ENCODE data around the gene STK10.
A peak's percentile ranks its signal among the peaks of the same experiment; 100 is the strongest.

The STK10 gene

DNA sequence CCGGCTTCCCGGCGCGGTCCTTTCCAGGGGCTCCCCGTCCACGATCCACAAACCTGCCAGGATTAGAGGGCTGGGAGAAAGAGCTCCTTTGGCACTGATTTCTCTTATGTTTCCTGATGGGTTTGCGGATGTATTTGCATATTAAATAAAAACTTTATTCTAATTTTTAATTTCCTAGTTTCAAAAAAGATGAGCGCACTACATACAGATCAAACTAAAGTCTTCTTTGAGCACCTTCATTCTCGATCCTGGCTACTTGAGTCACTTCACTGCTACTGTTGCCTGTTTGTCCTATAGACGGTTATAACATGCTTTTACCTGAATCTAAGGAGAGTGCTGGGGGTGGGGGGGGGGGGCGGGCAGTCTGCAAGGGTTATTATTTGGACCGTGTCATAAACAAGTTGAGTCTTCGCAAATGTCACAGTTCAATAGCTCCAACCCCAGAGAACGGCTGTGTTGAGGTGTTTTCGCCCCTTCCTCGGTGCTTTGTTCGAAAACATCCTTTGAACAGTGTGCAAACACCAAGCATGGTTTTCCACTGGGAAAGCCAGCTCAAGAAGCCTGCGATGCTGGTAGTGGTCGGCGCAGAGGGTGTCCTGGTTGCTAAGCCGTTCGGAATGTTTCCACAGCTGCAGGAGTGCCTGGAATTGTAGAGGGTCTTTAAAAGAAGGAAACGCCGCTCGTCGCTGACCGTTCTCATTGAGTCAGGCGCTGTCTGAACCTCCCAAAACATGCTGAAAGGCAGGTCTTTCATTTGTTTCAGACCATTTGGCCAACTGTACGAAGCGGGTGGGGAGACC, 1.1 kb upstream of the STK10 start:
- peak; percentile 93 for DNase-seq

DNA sequence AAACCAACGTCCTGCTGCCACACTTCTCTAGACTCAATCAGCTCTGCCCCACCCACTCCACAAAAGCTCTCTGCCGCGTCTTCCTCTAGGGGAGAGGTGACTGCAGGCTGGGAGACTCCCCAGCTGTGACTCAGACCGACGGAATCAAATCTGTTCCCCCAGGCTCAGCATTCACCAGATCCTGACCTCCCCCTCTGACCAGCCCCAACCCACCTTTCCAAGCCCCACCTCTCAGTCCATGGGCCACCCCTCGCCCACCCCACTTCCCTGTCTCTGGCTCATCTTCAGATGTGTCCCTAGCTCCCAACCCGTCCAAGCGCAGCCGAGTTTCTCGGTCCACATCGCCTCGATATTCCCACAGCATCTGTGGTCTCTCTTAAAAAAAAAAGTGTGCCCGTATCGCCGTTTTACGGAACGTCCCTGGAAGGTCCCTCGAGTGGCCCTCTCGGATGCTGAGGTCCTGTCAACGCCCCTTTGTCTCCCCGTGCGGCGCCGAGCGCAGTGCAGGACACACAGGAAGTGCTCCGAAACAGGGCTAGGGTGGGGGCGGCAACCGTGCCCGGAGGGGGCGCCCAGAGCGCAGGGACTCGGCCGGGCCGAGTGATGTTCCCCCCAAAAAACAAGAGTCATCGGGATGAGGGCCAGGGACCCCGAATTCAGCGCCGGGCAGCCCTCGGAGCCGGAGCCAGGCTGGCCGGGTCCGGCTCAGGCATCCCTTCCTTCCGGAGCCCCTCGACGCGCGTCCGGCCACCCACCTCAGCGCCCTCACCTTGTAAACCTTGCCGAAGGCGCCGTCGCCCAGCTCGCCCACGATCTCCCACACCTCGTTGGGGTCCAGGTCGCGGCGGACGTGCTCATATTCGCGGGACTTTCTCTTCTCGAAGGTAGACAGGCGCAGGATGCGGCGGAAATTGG, 649 bp downstream of the STK10 start:
- peak; percentile 94 for DNase-seq

DNA sequence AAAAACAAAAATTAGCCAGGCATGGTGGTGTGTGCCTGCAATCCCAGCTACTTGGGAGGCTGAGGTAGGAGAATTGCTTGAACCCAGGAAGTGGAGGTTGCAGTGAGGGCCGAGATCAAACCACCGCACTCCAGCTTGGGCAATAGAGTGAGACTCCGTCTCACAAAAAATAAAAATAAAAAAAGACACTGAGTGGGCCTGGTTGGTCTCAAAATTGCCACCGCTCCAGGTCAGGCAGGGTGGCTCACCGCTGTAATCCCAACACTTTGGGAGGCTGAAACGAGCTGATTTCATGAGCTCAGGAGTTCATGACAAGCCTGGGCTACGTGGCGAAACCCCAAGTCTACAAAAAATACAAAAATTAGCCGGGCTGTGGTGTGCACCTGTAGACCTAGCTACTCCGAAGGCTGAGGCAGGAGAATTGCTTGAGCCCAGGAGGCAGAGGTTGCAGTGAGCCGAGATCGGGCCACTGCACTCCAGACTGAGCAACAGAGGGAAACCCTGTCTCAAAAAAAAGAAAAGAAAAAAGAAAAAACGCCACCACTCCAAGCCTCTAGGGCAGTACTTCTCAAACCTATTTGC, 1.8 kb downstream of the STK10 start:
- no peak for DNase-seq

- no peak for DNase-seq
These were observed 2.9 kb downstream of the STK10 start for GRCh38 chr5:172185096-172185461.

DNA sequence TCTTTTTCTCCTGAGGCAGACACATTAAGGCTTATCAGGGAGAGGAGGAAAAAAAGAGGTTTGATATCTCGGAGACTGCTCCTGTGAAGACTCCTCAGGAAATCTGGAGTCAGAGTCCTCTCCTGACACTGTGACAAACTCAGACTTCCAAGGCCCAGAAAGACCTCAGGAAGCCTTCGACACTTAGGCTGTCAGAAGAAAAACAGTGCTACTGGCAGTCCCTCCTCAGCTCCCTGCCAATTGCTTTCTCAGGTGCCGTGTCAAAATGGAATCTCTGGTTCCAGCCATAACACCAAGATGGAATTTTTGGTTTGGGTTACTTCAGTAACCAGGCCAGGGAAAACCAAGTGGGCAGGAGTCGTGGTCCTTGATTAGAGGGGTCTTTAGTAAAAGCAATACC, 4.1 kb downstream of the STK10 start:
- no peak for DNase-seq

DNA sequence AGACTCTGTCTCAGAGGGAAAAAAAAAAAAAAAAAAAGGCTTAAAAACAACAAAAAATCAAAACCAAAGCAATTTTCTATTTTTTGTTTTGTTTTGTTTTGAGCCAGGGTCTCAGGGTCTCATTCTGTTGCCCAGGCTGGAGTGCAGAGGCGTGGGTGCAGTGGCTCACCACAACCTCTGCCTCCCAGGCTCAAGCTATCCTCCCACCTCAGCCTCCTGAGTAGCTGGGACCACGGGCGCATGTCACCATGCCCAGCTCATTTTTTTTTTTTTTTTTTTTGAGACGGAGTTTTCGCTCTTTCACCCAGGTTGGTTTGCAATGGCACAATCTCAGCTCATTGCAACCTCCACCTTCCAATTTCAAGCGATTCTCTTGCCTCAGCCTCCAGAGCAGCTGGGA, 5.7 kb downstream of the STK10 start:
- no peak for DNase-seq

GRCh38 chr5:172180936-172181335, 7.1 kb downstream of the STK10 start:
- no peak for DNase-seq

DNA sequence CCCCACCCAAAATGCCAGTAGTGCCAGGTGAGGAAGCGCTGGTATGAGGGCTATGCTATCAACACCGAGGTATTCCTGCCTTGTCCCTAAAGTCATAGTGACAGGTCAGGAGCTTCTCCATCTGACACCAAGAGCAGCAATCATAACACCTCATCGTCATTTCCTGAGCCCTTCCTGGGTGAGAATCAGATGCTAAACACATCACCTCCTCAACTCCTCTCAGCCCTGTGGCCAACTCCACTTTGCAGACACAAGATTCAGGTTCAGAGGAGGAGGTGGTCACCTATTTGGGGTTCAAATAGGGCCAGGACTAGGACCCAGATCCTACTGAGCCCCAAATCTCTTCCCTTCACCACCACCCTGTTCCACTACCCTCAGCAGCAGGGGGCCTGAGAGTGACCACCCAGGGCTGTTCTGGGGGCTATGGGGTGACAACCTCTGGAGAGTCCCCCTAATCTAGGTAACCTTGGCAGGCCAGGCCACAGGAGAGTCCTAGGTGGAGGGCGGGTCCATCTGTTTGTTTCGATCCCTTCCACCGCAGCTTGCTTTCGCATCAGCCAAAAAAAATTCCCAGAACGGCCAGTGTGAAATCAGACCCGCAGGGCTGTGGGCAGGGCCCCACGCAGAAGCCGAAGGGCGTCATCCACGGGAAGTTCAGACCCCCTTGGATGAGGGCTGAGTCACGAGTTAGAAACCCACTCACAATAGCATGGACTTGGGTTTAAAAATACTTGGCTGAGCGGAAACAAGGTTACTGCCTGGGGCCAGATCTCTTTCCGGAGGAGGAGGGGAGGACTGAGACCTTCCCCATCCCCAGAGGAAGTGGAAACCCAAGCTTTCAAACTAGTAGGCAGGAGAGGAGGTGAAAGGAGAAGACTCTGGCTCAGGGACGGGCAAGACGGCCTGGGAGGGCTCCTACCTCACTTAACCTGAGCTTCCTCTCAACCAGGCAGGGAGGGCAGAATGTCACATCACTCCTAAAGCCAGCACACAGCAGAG, 8.7 kb downstream of the STK10 start:
- DNase-seq: peak; percentile 87

DNA sequence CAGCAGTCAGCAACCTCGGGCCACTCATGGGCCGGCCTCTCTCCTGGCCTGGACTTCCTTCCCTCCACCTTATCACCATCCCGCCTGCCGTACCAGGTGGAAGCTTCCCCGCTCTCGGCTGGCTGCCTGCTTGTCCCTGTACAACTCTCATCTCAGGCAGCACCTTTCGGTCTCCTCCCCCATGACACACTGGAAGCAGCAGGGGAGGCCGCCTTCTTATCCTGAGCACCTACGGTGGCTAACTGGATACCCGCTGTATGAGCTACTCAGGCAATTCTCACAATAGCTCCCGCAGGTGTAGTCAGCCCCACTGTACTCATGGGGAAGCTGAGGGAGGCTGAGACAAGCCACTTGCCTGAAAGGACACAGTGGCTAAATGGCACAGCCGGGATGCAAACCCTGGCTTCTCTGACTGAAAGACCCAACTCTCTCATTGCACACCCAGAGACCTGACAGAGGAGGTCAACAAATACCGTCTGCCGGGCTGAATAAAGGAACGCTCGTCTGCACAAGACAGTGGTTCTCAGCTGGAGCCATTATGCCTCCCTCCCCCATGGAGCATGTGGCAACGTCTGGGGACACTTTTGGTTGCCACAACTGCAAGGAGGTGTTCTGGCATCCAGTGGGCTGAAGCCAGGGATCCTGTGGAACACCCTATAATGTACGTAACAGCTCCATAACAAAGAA, 9.6 kb downstream of the STK10 start:
- no peak for DNase-seq

- no peak for DNase-seq
These were observed 10.8 kb downstream of the STK10 start for GRCh38 chr5:172177176-172177575.

- no peak for DNase-seq
These were observed 12.7 kb downstream of the STK10 start for GRCh38 chr5:172175263-172175719.

- no peak for DNase-seq
These were observed 14.4 kb downstream of the STK10 start for GRCh38 chr5:172173564-172174153.

- no peak for DNase-seq
These were observed 15.0 kb downstream of the STK10 start for GRCh38 chr5:172172912-172173563.

- DNase-seq: no peak
These were observed 16.9 kb downstream of the STK10 start for GRCh38 chr5:172171118-172171517.

- DNase-seq: no peak
These were observed 17.7 kb downstream of the STK10 start for GRCh38 chr5:172170251-172170701.

- DNase-seq: no peak
These were observed 18.8 kb downstream of the STK10 start for GRCh38 chr5:172169216-172169615.

DNA sequence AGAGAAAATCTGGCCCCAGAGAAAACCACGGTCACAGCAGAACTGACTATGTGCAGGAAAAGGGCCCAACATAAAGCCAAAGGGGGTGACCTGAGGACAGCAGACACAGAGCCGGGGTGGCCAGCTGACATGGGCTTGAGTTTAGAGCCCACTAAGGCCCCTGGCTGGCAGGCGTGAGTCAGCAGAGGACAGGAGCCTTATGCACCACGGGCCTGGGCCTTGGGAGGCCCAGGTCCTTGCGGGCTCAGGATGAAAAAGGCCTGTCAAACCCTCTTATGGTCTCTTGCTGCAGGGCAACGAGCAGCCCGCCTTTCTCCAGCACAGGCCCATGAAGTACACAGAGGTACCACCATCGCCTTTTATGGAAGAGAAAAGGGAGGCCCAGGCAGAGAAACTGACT, 19.7 kb downstream of the STK10 start:
- DNase-seq: no peak

DNA sequence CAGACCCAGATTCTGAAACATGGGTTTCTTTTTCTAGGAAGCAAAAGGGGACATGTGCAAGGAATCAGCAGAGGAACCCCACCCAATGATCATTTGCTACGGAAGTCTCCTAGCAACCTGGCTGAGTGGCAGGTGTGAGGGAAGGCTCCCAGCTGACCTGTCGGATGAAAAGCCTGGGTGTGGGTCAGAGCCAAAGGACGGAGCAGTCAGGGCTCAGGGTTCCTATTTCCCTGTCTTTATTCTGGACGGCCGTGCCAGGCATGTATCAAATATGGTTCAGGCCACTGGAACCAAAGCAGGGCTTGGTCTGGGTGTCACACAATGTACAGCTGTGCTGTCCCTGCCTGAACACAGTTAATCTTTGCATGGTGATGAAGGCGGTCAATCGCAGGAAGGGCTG, 20.1 kb downstream of the STK10 start:
- no peak for DNase-seq

GRCh38 chr5:172166030-172166826, 21.8 kb downstream of the STK10 start:
- no peak for DNase-seq

DNA sequence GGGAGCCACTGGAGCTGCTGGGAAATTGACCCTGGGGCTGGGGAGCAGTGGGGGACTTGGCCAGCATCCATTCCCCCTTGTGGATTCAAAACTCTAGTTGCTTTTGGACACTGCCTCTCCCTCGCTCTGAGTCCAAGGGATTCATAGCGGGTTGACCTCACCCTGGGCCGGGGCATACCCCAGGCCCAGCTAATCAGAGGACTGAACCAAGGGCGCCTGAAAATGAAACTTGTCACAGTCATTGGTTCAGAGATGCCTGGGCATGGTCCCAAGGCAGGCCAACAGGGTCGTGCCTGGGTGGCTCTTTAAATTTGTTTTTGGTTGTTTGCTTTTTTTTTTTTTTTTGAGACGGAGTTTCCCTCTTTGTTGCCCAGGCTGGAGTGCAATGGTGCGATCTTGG, 22.6 kb downstream of the STK10 start:
- DNase-seq: no peak
